Endodermal cell (in vitro differentiated cells): ENCODE measurements around the gene CHAC2. TPM values are rescaled to one million over a fixed set of nuclear protein-coding genes. Genes with fewer than 3 reads are reported as not detected.

Source experiments
- DNase-seq: peaks from one replicate; pipeline ENCODE4 v3.0.0-alpha.2; 2017
- H3K27ac ChIP-seq: 2 replicates; pipeline ENCODE4 v1.5.1; 2013; ENCODE audit warnings: mild to moderate bottlenecking, low read depth, low read length, moderate library complexity
- H3K27me3 ChIP-seq: 2 replicates; pipeline ENCODE4 v1.6.1; 2013; ENCODE audit warnings: mild to moderate bottlenecking, low read length, moderate library complexity; ENCODE audit not compliant: insufficient read depth, control insufficient read depth, poor library complexity, severe bottlenecking
- H3K36me3 ChIP-seq: 2 replicates; pipeline ENCODE4 v1.7.0; 2013; ENCODE audit warnings: mild to moderate bottlenecking, low read length, moderate library complexity; ENCODE audit not compliant: control insufficient read depth, insufficient read depth
- H3K4me1 ChIP-seq: one replicate; pipeline ENCODE4 v1.7.0; 2013; ENCODE audit warnings: low read length; ENCODE audit not compliant: control insufficient read depth, insufficient read depth
- H3K4me3 ChIP-seq: 2 replicates; pipeline ENCODE4 v1.5.1; 2013; ENCODE audit warnings: mild to moderate bottlenecking, low read length, moderate library complexity
- H3K9ac ChIP-seq: 2 replicates; pipeline ENCODE4 v1.6.1; 2013; ENCODE audit warnings: mild to moderate bottlenecking, low read length, moderate library complexity; ENCODE audit not compliant: poor library complexity, severe bottlenecking; ENCODE audit errors: extremely low read depth
- H3K9me3 ChIP-seq: 2 replicates; pipeline ENCODE4 v1.6.1; 2013; ENCODE audit warnings: mild to moderate bottlenecking, low read length, moderate library complexity; ENCODE audit not compliant: control insufficient read depth
- H3K27ac Mint-ChIP-seq: 2 replicates; pipeline ENCODE4 v1.8.0; 2020; ENCODE audit warnings: mixed read lengths
- H3K27me3 Mint-ChIP-seq: 2 replicates; pipeline ENCODE4 v1.8.0; 2021; ENCODE audit warnings: mild to moderate bottlenecking, mixed read lengths; ENCODE audit not compliant: insufficient read depth
- H3K36me3 Mint-ChIP-seq: 2 replicates; pipeline ENCODE4 v1.8.0; 2020; ENCODE audit warnings: low read depth, mixed read lengths
- H3K4me1 Mint-ChIP-seq: 2 replicates; pipeline ENCODE4 v1.8.0; 2020; ENCODE audit warnings: mixed read lengths
- H3K4me3 Mint-ChIP-seq: 2 replicates; pipeline ENCODE4 v1.8.0; 2020; ENCODE audit warnings: mild to moderate bottlenecking, moderate library complexity, mixed read lengths
- H3K9me3 Mint-ChIP-seq: 2 replicates; pipeline ENCODE4 v1.8.0; 2020; ENCODE audit warnings: mild to moderate bottlenecking, mixed read lengths
- WGBS, 2 experiments: methylation state at CpG; one replicate each; pipeline versions ENCODE4 v1.1.5 to v1.1.7; 2013; ENCODE audit warnings: missing lambda C conversion rate in 2 of 2, mixed read lengths in 1 of 2; ENCODE audit not compliant: insufficient coverage in 1 of 2, insufficient read length in 1 of 2; 5-methylcytosine and 5-hydroxymethylcytosine counted together
- total RNA-seq, 2 donors: library from RNA; stranded (reverse); fragmentation: NEBNext Ultra II Directional in 1 of 2; extraction: Animal tissue kit (Norgen Biotek cat#: 25700) in 1 of 2; gene quantifications; 2 replicates in 1 of 2; 3 replicates in 1 of 2; pipeline ENCODE4 v1.2.1, GENCODE V29; 2021
- TF ChIP-seq, protein P1 (sequence below): fragments of 200-600 bp; sonication (generic); conservative IDR thresholded peaks from 2 replicates; pipeline ENCODE4 v1.5.0; 2021; ENCODE audit warnings: antibody characterized with exemption, mild to moderate bottlenecking

CHAC2 gene
- total RNA-seq, 2 donors from 2014 or later, result 3.6 to 4.8 TPM

DNA sequence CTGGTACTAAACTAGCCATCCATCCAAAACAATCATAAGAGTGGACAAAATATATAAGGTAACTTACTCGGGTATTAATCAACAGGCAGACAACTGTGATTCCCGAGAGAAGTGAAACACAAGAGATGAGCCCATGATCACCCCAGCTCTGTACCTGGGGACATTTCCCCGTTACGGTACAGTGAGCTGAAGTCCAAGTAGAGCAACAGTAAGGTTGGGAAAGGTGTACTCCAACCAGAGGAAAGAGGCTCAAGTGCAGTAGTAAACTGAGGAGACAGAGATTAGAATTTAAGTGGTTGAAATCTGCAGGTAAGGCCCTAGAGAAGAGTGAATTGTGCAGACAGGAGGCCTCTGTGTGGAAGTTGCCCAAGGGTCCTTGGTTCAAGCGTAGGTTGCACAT, 30.5 kb upstream of the CHAC2 start:
- no peak overlapping the region for H3K27ac Mint-ChIP-seq
- H3K4me1 Mint-ChIP-seq, result peaks cover under 1% of the 10 kb centered on the region
- peaks cover 43% of the 10 kb centered on the region for H3K36me3 Mint-ChIP-seq
- Histone ChIP-seq H3K9me3 (peaks cover 24% of the 10 kb centered on the region), H3K36me3 (peaks cover 35% of the 10 kb centered on the region), H3K27ac (no peak overlapping the region), H3K9ac (no peak overlapping the region), H3K4me1 (no peaks in the 10 kb centered on the region), H3K4me3 (no peak overlapping the region), H3K27me3 (no peaks in the 10 kb centered on the region)
- no peak for DNase-seq
- TF ChIP-seq, protein P1, sequence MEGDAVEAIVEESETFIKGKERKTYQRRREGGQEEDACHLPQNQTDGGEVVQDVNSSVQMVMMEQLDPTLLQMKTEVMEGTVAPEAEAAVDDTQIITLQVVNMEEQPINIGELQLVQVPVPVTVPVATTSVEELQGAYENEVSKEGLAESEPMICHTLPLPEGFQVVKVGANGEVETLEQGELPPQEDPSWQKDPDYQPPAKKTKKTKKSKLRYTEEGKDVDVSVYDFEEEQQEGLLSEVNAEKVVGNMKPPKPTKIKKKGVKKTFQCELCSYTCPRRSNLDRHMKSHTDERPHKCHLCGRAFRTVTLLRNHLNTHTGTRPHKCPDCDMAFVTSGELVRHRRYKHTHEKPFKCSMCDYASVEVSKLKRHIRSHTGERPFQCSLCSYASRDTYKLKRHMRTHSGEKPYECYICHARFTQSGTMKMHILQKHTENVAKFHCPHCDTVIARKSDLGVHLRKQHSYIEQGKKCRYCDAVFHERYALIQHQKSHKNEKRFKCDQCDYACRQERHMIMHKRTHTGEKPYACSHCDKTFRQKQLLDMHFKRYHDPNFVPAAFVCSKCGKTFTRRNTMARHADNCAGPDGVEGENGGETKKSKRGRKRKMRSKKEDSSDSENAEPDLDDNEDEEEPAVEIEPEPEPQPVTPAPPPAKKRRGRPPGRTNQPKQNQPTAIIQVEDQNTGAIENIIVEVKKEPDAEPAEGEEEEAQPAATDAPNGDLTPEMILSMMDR, result no peak
- WGBS, 2 experiments, result 92 to 93% methylated on average over 5 of the region's 5 CpGs
- peaks cover 17% of the 10 kb centered on the region for H3K9me3 Mint-ChIP-seq
- H3K4me3 Mint-ChIP-seq, result no peak overlapping the region
- no peaks in the 10 kb centered on the region for H3K27me3 Mint-ChIP-seq

DNA sequence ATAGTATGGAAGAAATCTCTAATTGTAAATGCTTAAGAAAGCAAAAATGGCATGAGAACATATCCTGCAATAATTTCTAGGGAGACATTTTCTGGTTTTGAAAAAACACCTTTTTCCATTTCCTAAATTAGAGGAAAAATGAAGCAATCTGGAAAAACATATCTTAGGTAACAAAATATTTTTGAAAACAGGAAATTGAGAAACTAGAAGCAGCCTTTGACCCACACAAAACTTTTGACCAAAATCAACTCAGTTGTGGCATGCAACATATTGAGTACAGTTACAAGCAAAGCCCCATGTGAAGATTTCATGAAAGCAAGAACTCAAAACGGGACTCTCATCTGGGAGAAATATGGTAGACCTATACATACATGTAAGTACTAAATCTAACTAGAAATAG, 28.6 kb upstream of the CHAC2 start:
- H3K4me1 ChIP-seq, result no peaks in the 10 kb centered on the region
- H3K4me3 Mint-ChIP-seq, result no peak overlapping the region
- H3K36me3 Mint-ChIP-seq, result peaks cover 30% of the 10 kb centered on the region
- H3K9me3 ChIP-seq, result peaks cover 9% of the 10 kb centered on the region
- TF ChIP-seq, protein P1, result no peak
- no peak overlapping the region for H3K4me3 ChIP-seq
- no peak overlapping the region for H3K27ac ChIP-seq
- peaks cover 8% of the 10 kb centered on the region for H3K4me1 Mint-ChIP-seq
- peaks cover 10% of the 10 kb centered on the region for H3K9me3 Mint-ChIP-seq
- no peaks in the 10 kb centered on the region for H3K27me3 ChIP-seq
- no peaks in the 10 kb centered on the region for H3K27me3 Mint-ChIP-seq
- no peak overlapping the region for H3K9ac ChIP-seq
- H3K27ac Mint-ChIP-seq, result no peak overlapping the region
- DNase-seq, result no peak
- H3K36me3 ChIP-seq, result peaks cover 22% of the 10 kb centered on the region
- WGBS, 2 experiments, result 60% methylated on average over 1 of the region's 1 CpG; no CpG with 5 or more reads in 1 of the 2 experiments

DNA sequence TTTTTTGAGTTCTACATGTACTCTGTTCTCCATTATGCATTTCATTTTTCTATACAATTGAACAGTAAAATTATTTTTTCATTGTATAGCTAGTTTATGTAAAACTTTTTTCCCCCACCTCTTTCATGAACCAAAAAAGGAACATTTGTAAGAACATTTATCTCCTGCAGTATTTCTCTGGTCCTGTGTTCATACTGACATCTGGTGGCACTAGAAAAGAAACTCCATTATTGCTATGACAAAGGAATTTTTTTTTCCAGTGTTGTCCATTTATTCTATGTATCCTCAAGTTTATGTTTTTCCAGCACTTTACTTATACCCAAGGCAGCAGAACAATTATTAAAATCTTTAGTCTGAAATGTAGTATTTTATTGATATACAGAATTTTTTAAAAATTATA, 27.4 kb upstream of the CHAC2 start:
- Mint-ChIP-seq H3K4me1 (peaks cover 8% of the 10 kb centered on the region), H3K36me3 (peaks cover 20% of the 10 kb centered on the region), H3K27me3 (no peaks in the 10 kb centered on the region), H3K4me3 (no peak overlapping the region), H3K27ac (no peak overlapping the region), H3K9me3 (peaks cover 1% of the 10 kb centered on the region)
- TF ChIP-seq, protein P1, result peak; percentile 70
- DNase-seq, result no peak
- Histone ChIP-seq H3K9me3 (peaks cover under 1% of the 10 kb centered on the region), H3K4me3 (no peak overlapping the region), H3K36me3 (peaks cover 14% of the 10 kb centered on the region), H3K4me1 (no peaks in the 10 kb centered on the region), H3K9ac (no peak overlapping the region), H3K27ac (no peak overlapping the region), H3K27me3 (no peaks in the 10 kb centered on the region)
